SK-N-SH (cell line): ENCODE results near the gene LRP1-AS. TPM values are rescaled to one million over a fixed set of nuclear protein-coding genes. Genes with fewer than 3 reads are reported as not detected.

Experiments used
- CTCF ChIA-PET: fragments of 300-600, 350-600 bp; formaldehyde crosslinking; extraction: SDS; loops from one replicate; lab custom pipeline; 2021; lab: Yijun Ruan, JAX
- POLR2A ChIA-PET: fragments of 350-600 bp; sonication (Branson Sonifier 250); formaldehyde crosslinking; extraction: SDS; loops from one replicate; lab custom pipeline; 2020; ENCODE audit warnings: antibody characterized with exemption, inconsistent platforms; lab: Yijun Ruan, JAX
- DNase-seq: peaks from one replicate; pipeline ENCODE4 v3.0.0; 2012
- H2AFZ ChIP-seq: fragments of 200-600 bp; sonication (generic); 2 replicates; pipeline ENCODE4 v1.8.1; 2016; ENCODE audit warnings: antibody characterized with exemption, mild to moderate bottlenecking, low read depth
- H3F3A ChIP-seq: fragments of 200-600 bp; sonication (generic); replicated peaks from 2 replicates; pipeline ENCODE3; 2016; ENCODE audit warnings: antibody characterized with exemption, mild to moderate bottlenecking; ENCODE audit not compliant: insufficient read depth
- H3K27ac ChIP-seq, 2 experiments: fragments of 200-500 bp in 1 of 2; fragments of 200-600 bp in 1 of 2; sonication (Bioruptor generic) in 1 of 2; sonication (generic), shearing (Covaris generic) in 1 of 2; 2 replicates each; pipeline versions ENCODE4 v1.5.1 to v1.6.1; 2014 to 2016; ENCODE audit warnings: low read depth in 2 of 2, inconsistent platforms in 1 of 2, low read length in 1 of 2, mild to moderate bottlenecking in 1 of 2, mixed read lengths in 1 of 2
- H3K27me3 ChIP-seq: fragments of 200-600 bp; sonication (generic), shearing (Covaris generic); 2 replicates; pipeline ENCODE4 v1.6.1; 2016; ENCODE audit warnings: mixed run types; ENCODE audit not compliant: insufficient read depth
- H3K36me3 ChIP-seq, 2 experiments: fragments of 200-500 bp in 1 of 2; fragments of 200-600 bp in 1 of 2; sonication (Bioruptor generic) in 1 of 2; sonication (generic) in 1 of 2; replicated peaks in 1 of 2; 2 replicates each; pipeline versions ENCODE3 to v1.5.1; 2014 to 2016; ENCODE audit warnings: low read length in 1 of 2, mild to moderate bottlenecking in 1 of 2; ENCODE audit not compliant: insufficient read depth in 2 of 2, control insufficient read depth in 1 of 2
- H3K4me1 ChIP-seq, 2 experiments: fragments of 200-500 bp in 1 of 2; fragments of 200-600 bp in 1 of 2; sonication (Bioruptor generic) in 1 of 2; sonication (generic), shearing (Covaris generic) in 1 of 2; 2 replicates each; pipeline versions ENCODE4 v1.5.1 to v1.6.1; 2014 to 2016; ENCODE audit warnings: low read depth in 1 of 2, low read length in 1 of 2, mixed run types in 1 of 2; ENCODE audit not compliant: insufficient read depth in 2 of 2, control insufficient read depth in 1 of 2
- H3K4me2 ChIP-seq: fragments of 200-600 bp; sonication (generic), shearing (Covaris generic); 2 replicates; pipeline ENCODE4 v1.6.1; 2017; ENCODE audit warnings: mixed run types
- H3K4me3 ChIP-seq, 2 experiments: fragments of 200-500 bp in 1 of 2; fragments of 200-600 bp in 1 of 2; sonication (Bioruptor generic) in 1 of 2; sonication (generic), shearing (Covaris generic) in 1 of 2; 2 replicates each; pipeline versions ENCODE4 v1.5.1 to v1.8.1; 2014 to 2016; ENCODE audit warnings: low read depth in 2 of 2, inconsistent platforms in 1 of 2, low read length in 1 of 2, mild to moderate bottlenecking in 1 of 2, mixed read lengths in 1 of 2, moderate library complexity in 1 of 2
- H3K79me2 ChIP-seq: fragments of 200-600 bp; sonication (generic); 2 replicates; pipeline ENCODE4 v1.8.1; 2017; ENCODE audit warnings: mild to moderate bottlenecking; ENCODE audit not compliant: insufficient read depth
- H3K9ac ChIP-seq: fragments of 200-600 bp; sonication (generic); 2 replicates; pipeline ENCODE4 v1.6.1; 2017; ENCODE audit warnings: mixed run types
- H3K9me2 ChIP-seq: fragments of 200-600 bp; sonication (generic); 2 replicates; pipeline ENCODE4 v1.6.1; 2017; ENCODE audit warnings: mixed run types
- H3K9me3 ChIP-seq: fragments of 200-600 bp; sonication (generic); 2 replicates; pipeline ENCODE4 v1.6.1; 2017; ENCODE audit warnings: mixed run types, mild to moderate bottlenecking, moderate library complexity
- H4K20me1 ChIP-seq: fragments of 200-600 bp; sonication (generic); 2 replicates; pipeline ENCODE4 v1.6.1; 2017; ENCODE audit warnings: mild to moderate bottlenecking, mixed run types; ENCODE audit not compliant: insufficient read depth
- EP300 ChIP-seq, 2 experiments: IDR thresholded peaks; 2 replicates each; pipeline versions ENCODE4 v1.4.0 to v1.6.1; 2012; ENCODE audit warnings: borderline replicate concordance in 1 of 2, low read depth in 1 of 2, low read length in 1 of 2
- FOXM1 ChIP-seq: IDR thresholded peaks from 2 replicates; pipeline ENCODE4 v1.4.0; 2012; ENCODE audit warnings: low read depth, mild to moderate bottlenecking
- GABPA ChIP-seq: IDR thresholded peaks from 2 replicates; pipeline ENCODE4 v1.4.0; 2012; ENCODE audit warnings: low read depth, mild to moderate bottlenecking
- GATA2 ChIP-seq: sonication (generic); formaldehyde crosslinking; IDR thresholded peaks from 2 replicates; pipeline ENCODE4 v1.5.0; 2020; ENCODE audit warnings: mild to moderate bottlenecking, missing genetic modification reagents
- MEF2A ChIP-seq: IDR thresholded peaks from 2 replicates; pipeline ENCODE4 v1.4.0; 2012; ENCODE audit warnings: low read depth, borderline replicate concordance
- RAD21 ChIP-seq: IDR thresholded peaks from 2 replicates; pipeline ENCODE4 v1.6.1; 2012; ENCODE audit warnings: mild to moderate bottlenecking, low read length
- RCOR1 ChIP-seq: fragments of 150-350 bp; IDR thresholded peaks from 2 replicates; pipeline ENCODE4 v1.6.1; 2017; ENCODE audit warnings: antibody characterized with exemption, low read length
- TCF12 ChIP-seq: IDR thresholded peaks from 2 replicates; pipeline ENCODE4 v1.4.0; 2012
- TEAD4 ChIP-seq: IDR thresholded peaks from 2 replicates; pipeline ENCODE4 v1.4.0; 2012; ENCODE audit warnings: mild to moderate bottlenecking, borderline replicate concordance; ENCODE audit not compliant: insufficient read depth
- WGBS: methylation state at CpG from one replicate; pipeline ENCODE4 v1.1.6; 2017; ENCODE audit warnings: low lambda C conversion rate; 5-methylcytosine and 5-hydroxymethylcytosine counted together
- polyA plus RNA-seq, 3 experiments: library from polyadenylated mRNA; depleted of rRNA; stranded (reverse); fragments of >200 nt; gene quantifications; 2 replicates each; pipeline ENCODE4 v1.2.3, GENCODE V29; 2012
- TF ChIP-seq, protein P1 (sequence below): IDR thresholded peaks from 2 replicates; pipeline ENCODE4 v1.4.0; 2012; ENCODE audit warnings: low read depth, borderline replicate concordance
- TF ChIP-seq, protein P2 (sequence below): fragments of 200-600 bp; sonication (generic); IDR thresholded peaks from 2 replicates; pipeline ENCODE4 v1.6.1; 2017; ENCODE audit warnings: antibody characterized with exemption, mild to moderate bottlenecking, moderate library complexity
- TF ChIP-seq, protein P3 (sequence below): IDR thresholded peaks from 2 replicates; pipeline ENCODE4 v1.4.0; 2012; ENCODE audit warnings: low read depth, borderline replicate concordance
- TF ChIP-seq, protein P4 (sequence below): IDR thresholded peaks from 2 replicates; pipeline ENCODE4 v1.6.1; 2012; ENCODE audit warnings: mild to moderate bottlenecking, low read depth, low read length, moderate library complexity
- TF ChIP-seq, protein P5 (sequence below): fragments of 150-350 bp; IDR thresholded peaks from 2 replicates; pipeline ENCODE4 v1.6.1; 2016; ENCODE audit warnings: mild to moderate bottlenecking, low read depth, low read length

The LRP1-AS gene
- polyA plus RNA-seq, 1 of the 3 experiments (the other 2 are of a cell fraction), result not detected

DNA sequence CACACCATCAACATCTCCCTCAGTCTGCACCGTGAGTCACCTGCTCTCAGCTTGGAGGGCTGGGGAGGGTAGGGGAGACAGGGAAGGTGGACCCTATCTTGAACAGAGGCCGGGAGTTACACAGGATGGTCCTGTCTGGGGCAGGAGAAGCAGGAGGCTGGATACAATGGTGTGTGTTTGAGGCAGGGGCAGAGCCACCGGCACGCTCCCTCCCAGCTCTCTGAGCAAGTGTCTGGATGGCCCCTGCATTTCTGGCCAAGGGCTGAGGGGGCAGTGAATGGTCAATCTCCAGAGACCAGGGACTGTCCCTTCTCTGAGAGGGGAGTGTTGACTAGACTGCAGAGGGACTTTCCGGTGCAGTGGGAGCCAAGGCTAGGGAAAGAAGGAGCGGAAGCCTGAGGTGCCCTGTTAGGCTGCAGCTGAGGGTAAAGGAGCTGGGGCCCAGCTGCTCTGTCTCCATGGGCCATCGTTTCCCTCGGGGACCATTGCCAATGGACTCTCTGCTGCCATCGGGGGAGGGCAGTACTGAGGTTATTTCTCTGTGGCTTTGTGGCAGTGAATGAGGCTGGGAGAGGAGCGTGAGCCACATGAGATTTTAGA, 1.9 kb downstream of the LRP1-AS start:
- H3K9me2 ChIP-seq, result no peaks in the 10 kb centered on the region
- POLR2A ChIA-PET, result no interaction called here

More for the DNA sequence above, 1.9 kb downstream of the LRP1-AS start:
- WGBS, result 81% methylated on average over 10 of the region's 10 CpGs
- Histone ChIP-seq H3K27me3 (no peaks in the 10 kb centered on the region), H3K4me2 (no peak overlapping the region), H2AFZ (no peak overlapping the region), H3F3A (peaks cover 4% of the 10 kb centered on the region), H3K79me2 (no peaks in the 10 kb centered on the region), H3K4me1 (peaks cover 10 to 23% of the 10 kb centered on the region in 2 experiments; a peak in 3 of 4 replicates), H3K36me3 (peaks cover 23 to 69% of the 10 kb centered on the region in 2 experiments), H3K9me3 (no peaks in the 10 kb centered on the region), H3K9ac (no peak overlapping the region), H3K27ac (no peak overlapping the region), H3K4me3 (no peak overlapping the region), H4K20me1 (peaks cover 5% of the 10 kb centered on the region; the same call in 1 of the 2 replicates)
- DNase-seq, result no peak
- CTCF ChIA-PET, result interaction anchor here (0.8 to 33.3 kb wide), 6 partner anchors 9 to 76 kb away, joined by 3 to 616 read pairs (median 6); partner anchors contain the start of gene LRP1
- TF ChIP-seq FOXM1 (no peak), GATA2 (CRISPR knock-in tag) (no peak), TEAD4 (no peak), RCOR1 (no peak), RAD21 (no peak), EP300 (IDR thresholded peaks at IDR 0.05; ENCODE audit: borderline replicate concordance in 1 of 2, low read depth in 1 of 2, low read length in 1 of 2) (no peak), TCF12 (no peak), GABPA (no peak), MEF2A (no peak)
- TF ChIP-seq, protein P1, sequence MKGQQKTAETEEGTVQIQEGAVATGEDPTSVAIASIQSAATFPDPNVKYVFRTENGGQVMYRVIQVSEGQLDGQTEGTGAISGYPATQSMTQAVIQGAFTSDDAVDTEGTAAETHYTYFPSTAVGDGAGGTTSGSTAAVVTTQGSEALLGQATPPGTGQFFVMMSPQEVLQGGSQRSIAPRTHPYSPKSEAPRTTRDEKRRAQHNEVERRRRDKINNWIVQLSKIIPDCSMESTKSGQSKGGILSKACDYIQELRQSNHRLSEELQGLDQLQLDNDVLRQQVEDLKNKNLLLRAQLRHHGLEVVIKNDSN, result no peak
- TF ChIP-seq, protein P2, sequence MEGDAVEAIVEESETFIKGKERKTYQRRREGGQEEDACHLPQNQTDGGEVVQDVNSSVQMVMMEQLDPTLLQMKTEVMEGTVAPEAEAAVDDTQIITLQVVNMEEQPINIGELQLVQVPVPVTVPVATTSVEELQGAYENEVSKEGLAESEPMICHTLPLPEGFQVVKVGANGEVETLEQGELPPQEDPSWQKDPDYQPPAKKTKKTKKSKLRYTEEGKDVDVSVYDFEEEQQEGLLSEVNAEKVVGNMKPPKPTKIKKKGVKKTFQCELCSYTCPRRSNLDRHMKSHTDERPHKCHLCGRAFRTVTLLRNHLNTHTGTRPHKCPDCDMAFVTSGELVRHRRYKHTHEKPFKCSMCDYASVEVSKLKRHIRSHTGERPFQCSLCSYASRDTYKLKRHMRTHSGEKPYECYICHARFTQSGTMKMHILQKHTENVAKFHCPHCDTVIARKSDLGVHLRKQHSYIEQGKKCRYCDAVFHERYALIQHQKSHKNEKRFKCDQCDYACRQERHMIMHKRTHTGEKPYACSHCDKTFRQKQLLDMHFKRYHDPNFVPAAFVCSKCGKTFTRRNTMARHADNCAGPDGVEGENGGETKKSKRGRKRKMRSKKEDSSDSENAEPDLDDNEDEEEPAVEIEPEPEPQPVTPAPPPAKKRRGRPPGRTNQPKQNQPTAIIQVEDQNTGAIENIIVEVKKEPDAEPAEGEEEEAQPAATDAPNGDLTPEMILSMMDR, result no peak
- TF ChIP-seq, protein P3, sequence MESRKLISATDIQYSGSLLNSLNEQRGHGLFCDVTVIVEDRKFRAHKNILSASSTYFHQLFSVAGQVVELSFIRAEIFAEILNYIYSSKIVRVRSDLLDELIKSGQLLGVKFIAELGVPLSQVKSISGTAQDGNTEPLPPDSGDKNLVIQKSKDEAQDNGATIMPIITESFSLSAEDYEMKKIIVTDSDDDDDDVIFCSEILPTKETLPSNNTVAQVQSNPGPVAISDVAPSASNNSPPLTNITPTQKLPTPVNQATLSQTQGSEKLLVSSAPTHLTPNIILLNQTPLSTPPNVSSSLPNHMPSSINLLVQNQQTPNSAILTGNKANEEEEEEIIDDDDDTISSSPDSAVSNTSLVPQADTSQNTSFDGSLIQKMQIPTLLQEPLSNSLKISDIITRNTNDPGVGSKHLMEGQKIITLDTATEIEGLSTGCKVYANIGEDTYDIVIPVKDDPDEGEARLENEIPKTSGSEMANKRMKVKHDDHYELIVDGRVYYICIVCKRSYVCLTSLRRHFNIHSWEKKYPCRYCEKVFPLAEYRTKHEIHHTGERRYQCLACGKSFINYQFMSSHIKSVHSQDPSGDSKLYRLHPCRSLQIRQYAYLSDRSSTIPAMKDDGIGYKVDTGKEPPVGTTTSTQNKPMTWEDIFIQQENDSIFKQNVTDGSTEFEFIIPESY, result no peak
- TF ChIP-seq, protein P4, sequence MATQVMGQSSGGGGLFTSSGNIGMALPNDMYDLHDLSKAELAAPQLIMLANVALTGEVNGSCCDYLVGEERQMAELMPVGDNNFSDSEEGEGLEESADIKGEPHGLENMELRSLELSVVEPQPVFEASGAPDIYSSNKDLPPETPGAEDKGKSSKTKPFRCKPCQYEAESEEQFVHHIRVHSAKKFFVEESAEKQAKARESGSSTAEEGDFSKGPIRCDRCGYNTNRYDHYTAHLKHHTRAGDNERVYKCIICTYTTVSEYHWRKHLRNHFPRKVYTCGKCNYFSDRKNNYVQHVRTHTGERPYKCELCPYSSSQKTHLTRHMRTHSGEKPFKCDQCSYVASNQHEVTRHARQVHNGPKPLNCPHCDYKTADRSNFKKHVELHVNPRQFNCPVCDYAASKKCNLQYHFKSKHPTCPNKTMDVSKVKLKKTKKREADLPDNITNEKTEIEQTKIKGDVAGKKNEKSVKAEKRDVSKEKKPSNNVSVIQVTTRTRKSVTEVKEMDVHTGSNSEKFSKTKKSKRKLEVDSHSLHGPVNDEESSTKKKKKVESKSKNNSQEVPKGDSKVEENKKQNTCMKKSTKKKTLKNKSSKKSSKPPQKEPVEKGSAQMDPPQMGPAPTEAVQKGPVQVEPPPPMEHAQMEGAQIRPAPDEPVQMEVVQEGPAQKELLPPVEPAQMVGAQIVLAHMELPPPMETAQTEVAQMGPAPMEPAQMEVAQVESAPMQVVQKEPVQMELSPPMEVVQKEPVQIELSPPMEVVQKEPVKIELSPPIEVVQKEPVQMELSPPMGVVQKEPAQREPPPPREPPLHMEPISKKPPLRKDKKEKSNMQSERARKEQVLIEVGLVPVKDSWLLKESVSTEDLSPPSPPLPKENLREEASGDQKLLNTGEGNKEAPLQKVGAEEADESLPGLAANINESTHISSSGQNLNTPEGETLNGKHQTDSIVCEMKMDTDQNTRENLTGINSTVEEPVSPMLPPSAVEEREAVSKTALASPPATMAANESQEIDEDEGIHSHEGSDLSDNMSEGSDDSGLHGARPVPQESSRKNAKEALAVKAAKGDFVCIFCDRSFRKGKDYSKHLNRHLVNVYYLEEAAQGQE, result no peak
- TF ChIP-seq, protein P5, sequence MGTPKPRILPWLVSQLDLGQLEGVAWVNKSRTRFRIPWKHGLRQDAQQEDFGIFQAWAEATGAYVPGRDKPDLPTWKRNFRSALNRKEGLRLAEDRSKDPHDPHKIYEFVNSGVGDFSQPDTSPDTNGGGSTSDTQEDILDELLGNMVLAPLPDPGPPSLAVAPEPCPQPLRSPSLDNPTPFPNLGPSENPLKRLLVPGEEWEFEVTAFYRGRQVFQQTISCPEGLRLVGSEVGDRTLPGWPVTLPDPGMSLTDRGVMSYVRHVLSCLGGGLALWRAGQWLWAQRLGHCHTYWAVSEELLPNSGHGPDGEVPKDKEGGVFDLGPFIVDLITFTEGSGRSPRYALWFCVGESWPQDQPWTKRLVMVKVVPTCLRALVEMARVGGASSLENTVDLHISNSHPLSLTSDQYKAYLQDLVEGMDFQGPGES, result no peak
- TF ChIP-seq, all 33 proteins: peak for 0
